Calu3 (cell line): Measurements from ENCODE around the gene TANC1. TPM values are rescaled to one million over a fixed set of nuclear protein-coding genes. Genes with fewer than 3 reads are reported as not detected.

Experiments
- BruUV-seq: library from RNA; stranded (reverse); fragments of 400-500 nt; replicated peaks from 2 replicates; lab custom pipeline; 2021; lab: Mats Ljungman, UMichigan
- CTCF ChIA-PET: fragments of 300-600 bp; sonication (Branson Sonifier 250); formaldehyde crosslinking; loops from one replicate; lab custom pipeline; 2022; ENCODE audit warnings: antibody characterized with exemption; lab: Charles Lee
- DNase-seq: peaks from one replicate; pipeline ENCODE4 v3.0.0; 2022
- H3K27ac Mint-ChIP-seq: one replicate; pipeline ENCODE4 v1.8.0; 2022; ENCODE audit warnings: mixed read lengths; ENCODE audit not compliant: unreplicated experiment
- H3K27me3 Mint-ChIP-seq: one replicate; pipeline ENCODE4 v1.8.0; 2022; ENCODE audit warnings: mixed read lengths; ENCODE audit not compliant: unreplicated experiment
- H3K36me3 Mint-ChIP-seq: one replicate; pipeline ENCODE4 v1.8.0; 2022; ENCODE audit warnings: mild to moderate bottlenecking, moderate library complexity, mixed read lengths; ENCODE audit not compliant: insufficient read depth, unreplicated experiment
- H3K4me1 Mint-ChIP-seq: one replicate; pipeline ENCODE4 v1.8.0; 2022; ENCODE audit warnings: mild to moderate bottlenecking, low read depth, mixed read lengths; ENCODE audit not compliant: unreplicated experiment
- H3K4me3 Mint-ChIP-seq: one replicate; pipeline ENCODE4 v1.8.0; 2022; ENCODE audit warnings: mild to moderate bottlenecking, low read depth, moderate library complexity, mixed read lengths; ENCODE audit not compliant: unreplicated experiment
- H3K9me3 Mint-ChIP-seq: one replicate; pipeline ENCODE4 v1.8.0; 2022; ENCODE audit warnings: low read depth, mixed read lengths; ENCODE audit not compliant: unreplicated experiment
- intact Hi-C: fragments of 100-400 bp; cut with micrococcal nuclease; formaldehyde crosslinking; loops from one replicate; pipeline ENCODE4 v1.10.0; 2022; ENCODE audit not compliant: unreplicated experiment
- total RNA-seq: library from RNA; stranded (reverse); gene quantifications from 2 replicates; pipeline ENCODE4 v1.2.3, GENCODE V29; 2022
- TF ChIP-seq, protein P1 (sequence below): fragments of 200-600 bp; IDR thresholded peaks from one replicate; pipeline ENCODE4 v1.8.0; 2022; ENCODE audit warnings: antibody characterized with exemption; ENCODE audit not compliant: unreplicated experiment

The TANC1 gene
- total RNA-seq, 1 experiment from 2014 or later, result 41.2 TPM

DNA sequence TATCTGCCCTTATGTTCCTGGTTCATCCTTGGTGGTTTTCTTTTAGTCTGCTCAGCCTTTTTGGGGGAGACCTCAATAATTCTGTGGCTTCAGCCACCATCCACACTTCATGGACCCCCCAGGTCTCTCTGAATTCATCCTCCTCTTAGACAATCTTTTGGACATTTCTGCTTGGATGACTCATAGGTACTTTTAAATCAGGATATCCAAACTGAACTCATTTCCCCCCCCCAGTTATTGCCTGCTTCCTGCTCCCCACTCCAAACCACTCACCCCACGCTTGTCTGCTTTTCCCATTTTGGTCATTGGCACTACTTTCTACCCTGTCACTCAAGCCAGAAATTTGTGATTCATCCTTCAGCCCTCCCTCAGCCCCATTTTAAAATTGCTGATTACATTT is 78.5 kb downstream of the TANC1 start:
- no peak overlapping the region for H3K4me3 Mint-ChIP-seq
- CTCF ChIA-PET, result interaction anchor here (0.6 to 0.7 kb wide), 2 partner anchors 867 to 1263 kb away, joined by 3 to 4 read pairs; no protein-coding TSS in a partner anchor
- no peak overlapping the region for H3K27ac Mint-ChIP-seq
- TF ChIP-seq, protein P1, sequence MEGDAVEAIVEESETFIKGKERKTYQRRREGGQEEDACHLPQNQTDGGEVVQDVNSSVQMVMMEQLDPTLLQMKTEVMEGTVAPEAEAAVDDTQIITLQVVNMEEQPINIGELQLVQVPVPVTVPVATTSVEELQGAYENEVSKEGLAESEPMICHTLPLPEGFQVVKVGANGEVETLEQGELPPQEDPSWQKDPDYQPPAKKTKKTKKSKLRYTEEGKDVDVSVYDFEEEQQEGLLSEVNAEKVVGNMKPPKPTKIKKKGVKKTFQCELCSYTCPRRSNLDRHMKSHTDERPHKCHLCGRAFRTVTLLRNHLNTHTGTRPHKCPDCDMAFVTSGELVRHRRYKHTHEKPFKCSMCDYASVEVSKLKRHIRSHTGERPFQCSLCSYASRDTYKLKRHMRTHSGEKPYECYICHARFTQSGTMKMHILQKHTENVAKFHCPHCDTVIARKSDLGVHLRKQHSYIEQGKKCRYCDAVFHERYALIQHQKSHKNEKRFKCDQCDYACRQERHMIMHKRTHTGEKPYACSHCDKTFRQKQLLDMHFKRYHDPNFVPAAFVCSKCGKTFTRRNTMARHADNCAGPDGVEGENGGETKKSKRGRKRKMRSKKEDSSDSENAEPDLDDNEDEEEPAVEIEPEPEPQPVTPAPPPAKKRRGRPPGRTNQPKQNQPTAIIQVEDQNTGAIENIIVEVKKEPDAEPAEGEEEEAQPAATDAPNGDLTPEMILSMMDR, result no peak
- H3K27me3 Mint-ChIP-seq, result no peaks in the 10 kb centered on the region
- intact Hi-C loops, result no loop called here
- H3K9me3 Mint-ChIP-seq, result no peaks in the 10 kb centered on the region
- no peak for DNase-seq
- H3K36me3 Mint-ChIP-seq, result no peaks in the 10 kb centered on the region
- peaks cover 29% of the 10 kb centered on the region for H3K4me1 Mint-ChIP-seq
- BruUV-seq, result no TSS peak

DNA sequence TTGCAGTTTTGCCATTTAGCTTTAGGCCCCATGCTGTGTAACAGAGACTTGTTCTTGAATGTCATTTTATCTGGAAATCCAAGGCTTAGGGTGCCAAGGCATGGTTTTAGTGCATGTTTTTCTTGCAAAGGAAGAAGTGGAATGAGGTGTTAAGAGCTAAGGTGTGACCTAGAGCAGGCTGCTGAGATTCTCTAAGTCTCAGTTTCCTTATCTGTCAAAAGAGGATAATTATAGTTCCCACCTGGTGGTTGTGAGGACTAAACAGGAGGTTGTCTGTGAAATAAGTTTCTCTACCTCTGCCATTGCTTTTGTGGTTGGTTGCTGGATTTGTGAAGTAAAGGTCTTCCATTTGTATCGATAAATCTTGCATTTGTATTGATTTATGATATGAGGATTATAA is 82.0 kb downstream of the TANC1 start:
- Mint-ChIP-seq H3K27me3 (no peaks in the 10 kb centered on the region), H3K9me3 (no peaks in the 10 kb centered on the region), H3K27ac (no peak overlapping the region), H3K4me1 (peaks cover 32% of the 10 kb centered on the region), H3K4me3 (no peak overlapping the region), H3K36me3 (no peaks in the 10 kb centered on the region)
- TF ChIP-seq, protein P1, result no peak
- DNase-seq, result no peak
- intact Hi-C loops, result no loop called here
- BruUV-seq, result no TSS peak
- CTCF ChIA-PET, result no interaction called here

DNA sequence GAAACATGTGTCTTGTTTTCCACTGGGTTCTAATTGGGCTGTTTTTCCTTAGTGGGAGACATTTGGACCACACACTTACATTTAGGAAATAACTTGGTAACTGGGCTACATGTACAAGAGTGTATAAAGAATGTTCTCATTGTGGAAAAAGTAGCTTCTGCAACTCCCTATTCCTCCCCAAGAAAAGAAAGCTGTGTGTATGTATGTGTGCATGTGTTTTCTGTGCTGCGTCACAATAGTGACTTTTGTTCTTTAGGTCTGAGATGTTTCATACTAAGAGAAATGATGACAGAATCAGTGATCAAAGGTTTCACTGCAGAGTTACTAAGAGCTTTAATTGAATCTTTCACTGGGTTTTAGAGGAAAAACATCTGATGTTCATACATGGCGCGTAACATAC is 82.7 kb downstream of the TANC1 start:
- Mint-ChIP-seq H3K9me3 (no peaks in the 10 kb centered on the region), H3K27me3 (no peaks in the 10 kb centered on the region), H3K27ac (no peak overlapping the region), H3K36me3 (no peaks in the 10 kb centered on the region), H3K4me1 (peaks cover 37% of the 10 kb centered on the region), H3K4me3 (no peak overlapping the region)
- DNase-seq, result no peak
- TF ChIP-seq, protein P1, result no peak
- intact Hi-C loops, result no loop called here
- BruUV-seq, result no TSS peak
- CTCF ChIA-PET, result no interaction called here

DNA sequence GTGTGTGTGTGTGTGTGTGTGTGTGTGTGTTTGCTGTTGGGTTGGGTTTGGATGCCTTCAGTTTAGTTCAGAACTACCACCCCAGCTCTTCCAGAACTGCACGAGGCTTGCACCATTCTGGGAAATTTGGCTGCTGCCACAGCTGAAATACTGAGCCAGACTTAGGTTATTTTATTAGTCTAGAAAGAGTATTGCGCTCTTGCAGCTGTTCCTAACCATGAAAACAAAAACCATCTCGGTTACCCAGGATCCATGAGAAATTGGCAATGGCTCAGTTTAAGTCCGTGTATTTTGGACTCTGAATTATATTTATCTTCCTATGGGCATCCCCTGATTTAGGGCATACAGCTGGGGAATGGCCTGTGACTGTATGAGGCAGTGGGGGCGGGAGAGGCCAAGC is 83.2 kb downstream of the TANC1 start:
- intact Hi-C loops, result no loop called here
- Mint-ChIP-seq H3K9me3 (no peaks in the 10 kb centered on the region), H3K36me3 (no peaks in the 10 kb centered on the region), H3K27ac (no peak overlapping the region), H3K4me3 (no peak overlapping the region), H3K4me1 (peaks cover 35% of the 10 kb centered on the region), H3K27me3 (no peaks in the 10 kb centered on the region)
- TF ChIP-seq, protein P1, result no peak
- no peak for DNase-seq
- CTCF ChIA-PET, result no interaction called here
- no TSS peak for BruUV-seq
